Peyer's patch (tissue), 4 donors: ENCODE results near the gene ZFP14. TPM values are rescaled to one million over a fixed set of nuclear protein-coding genes. Genes with fewer than 3 reads are reported as not detected.

Source experiments
- DNase-seq, 3 donors: peaks; one replicate each; pipeline ENCODE4 v3.0.0-alpha.2; 2017 to 2019
- H3K27ac ChIP-seq, 4 donors: fragments of 200-600 bp; sonication (generic); one replicate each; pipeline ENCODE4 v1.5.1; 2016 to 2019
- H3K27me3 ChIP-seq, 2 donors: fragments of 200-600 bp; sonication (generic); one replicate each; pipeline ENCODE4 v1.5.1; 2019
- H3K36me3 ChIP-seq, 3 donors: fragments of 200-600 bp; sonication (generic); one replicate each; pipeline ENCODE4 v1.5.1; 2016 to 2019
- H3K4me1 ChIP-seq, 4 donors: fragments of 200-600 bp; sonication (generic); one replicate each; pipeline ENCODE4 v1.5.1; 2016 to 2019
- H3K4me3 ChIP-seq, 4 donors: fragments of 200-600 bp; sonication (generic); 1 replicate in 3 of 4; 2 replicates in 1 of 4; pipeline ENCODE4 v1.5.1; 2016 to 2019; ENCODE audit warnings: mild to moderate bottlenecking in 1 of 4
- H3K9me3 ChIP-seq, 4 donors: fragments of 200-600 bp; sonication (generic); one replicate each; pipeline ENCODE4 v1.5.1; 2016 to 2019; ENCODE audit warnings: mild to moderate bottlenecking in 1 of 4
- CTCF ChIP-seq, 6 experiments: fragments of 450-650 bp in 4 of 6; fragments of 200-600 bp in 2 of 6; sonication (generic) in 1 of 6; IDR thresholded peaks; one replicate each; pipeline ENCODE4 v1.5.1; 2017 to 2019; ENCODE audit warnings: antibody characterized with exemption in 6 of 6, mild to moderate bottlenecking in 3 of 6, moderate library complexity in 1 of 6
- POLR2A ChIP-seq, 2 donors: fragments of 450-650 bp; IDR thresholded peaks; one replicate each; pipeline ENCODE4 v1.5.1; 2017; ENCODE audit warnings: antibody characterized with exemption in 2 of 2, mild to moderate bottlenecking in 2 of 2, moderate library complexity in 2 of 2
- total RNA-seq, 4 donors: library from RNA; depleted of rRNA; stranded (reverse); fragments of >200 nt; gene quantifications; one replicate each; pipeline ENCODE4 v1.1.0, GENCODE V29; 2016

The ZFP14 gene
- 10 to 100 TPM in 3 of 4 donors, 1 to 10 TPM in 1; 9.7 to 11.6 (median 11.1) TPM for total RNA-seq

GRCh38 chr19:36378625-36379509 lies at the start of gene ZFP14:
Gene ZFP14, minus strand, starts transcription at chr19:36379201. Its CDS starts 11,309 bp downstream, at chr19:36367892.
- Histone ChIP-seq H3K9me3 (peaks cover 0 to 3% (median 0%) of the 10 kb centered on the region in 4 donors), H3K36me3 (no peaks in the 10 kb centered on the region), H3K27ac (peak within 1 kb of the TSS; percentile 79 to 86 (median 83)), H3K4me1 (peaks cover 0 to 21% (median 4%) of the 10 kb centered on the region in 4 donors), H3K27me3 (no peaks in the 10 kb centered on the region), H3K4me3 (peak within 1 kb of the TSS; percentile 62 to 76 (median 70))
- DNase-seq = peak; percentile 93 to 98 (median 95)
- TF ChIP-seq POLR2A (IDR thresholded peaks at IDR 0.05) (peak; percentile 68 to 72), CTCF (IDR thresholded peaks at IDR 0.05) (peak in 3 of 6 experiments; percentile 8 to 36 (median 32))

GRCh38 chr19:36423925-36424324 lies 44.9 kb upstream of the ZFP14 start:
- Histone ChIP-seq H3K27ac (no peak overlapping the region), H3K4me1 (peaks cover 0 to 6% (median 0%) of the 10 kb centered on the region in 4 donors), H3K9me3 (peaks cover 0 to 8% (median 3%) of the 10 kb centered on the region in 4 donors), H3K4me3 (no peak overlapping the region), H3K36me3 (no peaks in the 10 kb centered on the region), H3K27me3 (no peaks in the 10 kb centered on the region)
- no peak for DNase-seq
- TF ChIP-seq POLR2A (IDR thresholded peaks at IDR 0.05) (no peak), CTCF (IDR thresholded peaks at IDR 0.05) (no peak)

- Histone ChIP-seq H3K36me3 (no peaks in the 10 kb centered on the region), H3K27ac (no peak overlapping the region), H3K27me3 (no peaks in the 10 kb centered on the region), H3K9me3 (peaks cover 0 to 8% (median 3%) of the 10 kb centered on the region in 4 donors), H3K4me1 (peaks cover 0 to 15% (median 3%) of the 10 kb centered on the region in 4 donors), H3K4me3 (peak overlapping the region; percentile 7 to 49 (median 38))
- no peak for TF ChIP-seq CTCF (IDR thresholded peaks at IDR 0.05)
- no peak for TF ChIP-seq POLR2A (IDR thresholded peaks at IDR 0.05)
- DNase-seq = no peak
These were observed 42.9 kb upstream of the ZFP14 start for GRCh38 chr19:36421749-36422481.

GRCh38 chr19:36420961-36421748 lies 42.2 kb upstream of the ZFP14 start:
- Histone ChIP-seq H3K27me3 (no peaks in the 10 kb centered on the region), H3K9me3 (peaks cover 0 to 8% (median 3%) of the 10 kb centered on the region in 4 donors), H3K4me1 (peaks cover 0 to 15% (median 3%) of the 10 kb centered on the region in 4 donors), H3K4me3 (peak overlapping the region; percentile 7 to 49 (median 38)), H3K27ac (no peak overlapping the region), H3K36me3 (no peaks in the 10 kb centered on the region)
- TF ChIP-seq POLR2A (IDR thresholded peaks at IDR 0.05) = no peak
- TF ChIP-seq CTCF (IDR thresholded peaks at IDR 0.05) = no peak
- DNase-seq = no peak
